HuH-7 (cell line): ENCODE data around the gene LGALS16.
"Not testable (repeated sequence)": the region's sequence is repeated elsewhere in the genome, so short reads cannot be mapped to it uniquely, and the experiment has no call there.

Experiments
- DNase-seq: peaks from one replicate; pipeline ENCODE4 v3.0.0; 2011; ENCODE audit warnings: low spot score

The LGALS16 gene, protein sequence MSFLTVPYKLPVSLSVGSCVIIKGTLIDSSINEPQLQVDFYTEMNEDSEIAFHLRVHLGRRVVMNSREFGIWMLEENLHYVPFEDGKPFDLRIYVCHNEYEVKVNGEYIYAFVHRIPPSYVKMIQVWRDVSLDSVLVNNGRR

GRCh38 chr19:39655613-39656012, at the start of gene LGALS16:
LGALS16 (plus strand) TSS chr19:39655913; CDS start chr19:39655962, 49 bp downstream.
- DNase-seq, result no peak

GRCh38 chr19:39607021-39607420, 48.7 kb upstream of the LGALS16 start:
- no peak for DNase-seq

DNA sequence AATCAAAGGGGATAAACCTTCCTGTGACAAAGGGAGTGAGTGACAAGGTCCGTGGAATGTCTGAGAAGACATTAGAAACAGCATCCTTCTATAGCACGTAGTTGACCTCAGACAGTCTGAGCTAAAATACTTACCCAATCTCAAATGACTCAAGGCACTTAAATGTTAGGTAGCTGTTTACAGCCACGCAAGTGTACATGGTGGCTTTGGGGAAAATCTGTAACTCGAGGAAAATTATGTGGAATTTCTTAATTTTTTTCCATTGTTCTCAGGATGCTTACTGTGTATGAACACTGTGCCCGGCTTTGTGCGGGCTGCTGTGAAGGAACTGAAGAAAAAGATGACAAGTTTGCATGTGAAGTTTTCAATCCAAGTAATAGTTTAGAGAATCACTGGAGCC, 48.2 kb upstream of the LGALS16 start:
- no peak for DNase-seq

- no peak for DNase-seq
These were observed 42.1 kb upstream of the LGALS16 start for GRCh38 chr19:39613597-39613996.

DNA sequence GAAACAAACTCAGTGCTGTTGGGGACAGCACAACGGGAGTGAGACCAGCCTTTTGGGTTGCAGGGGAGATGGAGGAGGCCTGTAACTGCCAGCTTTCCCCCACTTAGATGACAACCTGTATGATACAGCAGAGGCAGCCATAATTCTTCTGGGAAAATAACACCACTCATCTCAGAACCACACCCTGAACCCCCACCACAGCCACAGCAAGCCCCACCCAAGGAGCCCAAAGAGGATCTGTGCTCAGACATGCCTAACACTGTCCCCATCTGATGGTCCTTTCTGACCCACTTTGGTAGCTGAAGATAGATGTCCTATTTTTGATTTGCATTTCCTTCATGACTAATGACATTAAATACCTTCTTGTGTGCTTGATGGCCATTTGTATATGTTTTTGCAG, 38.0 kb upstream of the LGALS16 start:
- DNase-seq, result no peak

DNA sequence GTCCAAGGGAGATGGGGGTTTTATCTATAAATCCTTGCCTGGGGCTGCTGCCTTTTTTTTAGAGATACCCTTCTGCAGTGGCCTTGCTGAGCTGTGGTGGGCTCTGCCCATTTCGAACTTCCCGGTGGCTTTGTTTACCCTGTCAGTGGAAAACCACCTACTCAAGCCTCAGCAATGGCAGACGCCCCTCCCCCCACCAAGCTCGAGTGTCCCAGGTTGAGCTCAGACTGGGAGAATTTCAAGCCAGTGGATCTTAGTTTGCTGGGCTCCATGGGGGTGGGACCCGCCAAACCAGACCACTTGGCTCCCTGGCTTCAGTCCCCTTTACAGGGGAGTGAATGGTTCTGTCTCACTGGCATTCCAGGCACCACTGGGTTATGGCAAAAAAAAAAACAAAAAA, 31.8 kb upstream of the LGALS16 start:
- no peak for DNase-seq

DNA sequence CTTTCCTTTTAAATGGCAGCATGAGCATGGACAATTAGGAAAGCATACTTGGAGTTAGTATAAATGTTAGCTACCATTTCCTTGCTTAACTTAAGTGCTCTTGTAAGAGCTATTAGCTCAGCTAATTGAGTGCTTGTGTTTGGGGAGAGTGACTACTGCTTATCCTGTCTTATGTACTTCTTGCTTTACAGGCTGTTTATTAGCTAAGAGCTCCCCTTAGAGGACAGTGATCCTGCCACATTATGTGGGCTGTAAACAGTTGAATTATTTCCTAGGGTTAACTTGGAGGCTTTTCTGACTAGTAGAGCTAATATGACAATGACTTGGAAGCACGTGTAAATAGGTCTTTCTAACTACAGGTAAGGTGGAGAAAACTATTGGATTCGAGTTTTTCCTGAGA, 28.1 kb upstream of the LGALS16 start:
- not testable (repeated sequence) for DNase-seq

DNA sequence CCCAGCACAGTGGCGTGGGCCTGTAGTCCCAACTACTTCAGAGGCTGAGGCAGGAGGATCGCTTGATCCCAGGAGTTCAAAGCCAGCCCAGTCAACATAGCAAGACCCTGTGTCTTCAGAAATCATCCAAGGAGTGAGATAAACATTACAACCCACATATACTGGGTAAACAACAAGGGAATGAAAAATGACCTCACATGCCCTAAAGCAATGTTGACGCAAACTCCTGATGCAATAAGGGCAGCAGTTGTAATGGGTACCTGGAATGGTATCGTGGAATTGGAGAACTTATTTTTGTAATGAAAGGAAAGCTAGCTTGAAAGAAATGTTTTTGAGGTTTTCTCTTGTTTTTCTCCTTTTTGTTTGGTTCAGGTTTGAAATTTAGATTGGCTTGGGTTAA, 24.5 kb upstream of the LGALS16 start:
- DNase-seq, result no peak

GRCh38 chr19:39631626-39632025, 24.1 kb upstream of the LGALS16 start:
- no peak for DNase-seq

DNA sequence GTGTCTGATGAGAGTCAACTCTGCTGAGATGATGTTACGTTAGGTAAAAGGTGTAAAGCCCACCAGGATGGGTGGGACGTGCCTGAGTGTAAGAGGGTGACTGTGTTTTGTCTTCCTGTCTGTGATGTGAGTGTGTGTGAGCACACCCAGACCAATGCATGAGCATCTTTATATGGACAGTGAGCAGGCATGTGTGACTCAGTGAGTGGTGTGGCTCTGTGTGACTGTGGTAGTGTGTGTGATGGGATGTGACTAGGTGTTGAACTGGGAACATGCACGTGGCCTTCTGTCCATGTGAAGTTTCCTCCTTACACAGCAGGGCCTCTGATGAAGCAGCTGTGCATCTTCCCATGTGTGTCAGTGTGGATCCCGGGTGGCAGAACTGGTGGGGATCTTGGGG, 17.8 kb upstream of the LGALS16 start:
- DNase-seq, result no peak

- DNase-seq, result peak; percentile 39
These were observed 13.9 kb upstream of the LGALS16 start for GRCh38 chr19:39641773-39642172.

- no peak for DNase-seq
These were observed 12.1 kb upstream of the LGALS16 start for GRCh38 chr19:39643591-39643990.

DNA sequence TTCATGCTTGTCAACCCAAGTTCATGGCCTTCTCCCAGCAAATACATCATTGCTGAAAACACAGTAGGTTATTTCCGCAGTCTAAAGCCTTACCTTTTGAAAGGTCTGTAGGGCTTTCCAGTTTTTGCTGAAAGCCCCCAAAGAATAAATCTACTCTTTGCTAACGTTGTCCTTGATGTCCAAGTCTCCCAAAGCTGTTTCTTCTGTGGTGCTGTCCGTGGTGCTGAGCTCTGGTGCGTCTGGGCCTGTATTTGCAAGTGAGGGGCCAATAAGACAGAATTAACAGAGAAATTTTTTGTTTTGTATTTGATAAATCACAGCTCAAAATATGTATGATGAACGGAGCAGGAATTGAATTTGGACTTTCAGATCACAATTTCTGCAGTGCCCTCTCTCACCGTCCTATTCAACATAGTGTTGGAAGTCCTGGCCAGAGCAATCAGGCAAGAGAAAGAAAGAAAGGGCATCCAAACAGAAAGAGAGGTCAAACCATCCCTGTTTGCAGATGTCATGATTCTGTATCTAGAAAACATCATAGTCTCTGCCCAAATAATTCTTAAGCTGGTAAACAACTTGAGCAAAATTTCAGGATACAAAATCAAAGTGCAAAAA, 9.8 kb upstream of the LGALS16 start:
- no peak for DNase-seq

DNA sequence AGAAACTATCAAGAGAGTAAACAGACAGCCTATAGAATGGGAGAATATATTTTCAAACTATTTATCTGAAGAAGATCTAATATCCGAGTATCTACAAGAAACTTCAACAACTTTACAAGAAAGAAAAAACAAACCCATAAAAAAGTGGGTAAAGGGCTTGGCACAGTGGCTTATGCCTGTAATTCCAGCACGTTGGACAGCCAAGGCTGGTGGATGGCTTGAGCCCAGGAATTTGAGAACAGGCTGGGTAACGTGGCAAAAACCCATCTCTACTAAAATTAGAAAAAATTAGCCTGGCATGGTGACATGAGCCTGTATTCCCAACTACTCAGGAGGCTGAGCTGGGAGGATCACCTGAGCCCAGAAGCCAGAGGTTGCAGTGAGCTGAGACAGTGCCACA, 7.8 kb upstream of the LGALS16 start:
- no peak for DNase-seq

- DNase-seq, result no peak
These were observed 4.1 kb downstream of the LGALS16 start for GRCh38 chr19:39659791-39660190.

DNA sequence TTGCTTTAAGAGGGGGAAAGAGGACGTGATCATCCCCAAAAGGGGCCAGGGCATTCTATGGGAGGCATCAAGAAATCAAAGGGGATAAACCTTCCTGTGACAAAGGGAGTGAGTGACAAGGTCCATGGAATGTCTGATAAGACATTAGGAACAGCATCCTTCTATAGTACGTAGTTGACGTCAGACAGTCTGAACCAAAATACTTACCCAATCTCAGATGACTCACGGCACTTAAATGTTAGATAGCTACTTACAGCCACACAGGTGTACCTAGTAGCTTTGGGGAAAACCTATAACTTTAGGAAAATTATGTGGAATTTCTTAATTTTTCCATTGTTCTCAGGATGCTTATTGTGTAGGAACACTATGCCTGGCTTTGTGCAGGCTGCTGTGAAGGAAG, 4.9 kb downstream of the LGALS16 start:
- DNase-seq, result no peak

- DNase-seq, result no peak
These were observed 5.9 kb downstream of the LGALS16 start for GRCh38 chr19:39661565-39661964.

DNA sequence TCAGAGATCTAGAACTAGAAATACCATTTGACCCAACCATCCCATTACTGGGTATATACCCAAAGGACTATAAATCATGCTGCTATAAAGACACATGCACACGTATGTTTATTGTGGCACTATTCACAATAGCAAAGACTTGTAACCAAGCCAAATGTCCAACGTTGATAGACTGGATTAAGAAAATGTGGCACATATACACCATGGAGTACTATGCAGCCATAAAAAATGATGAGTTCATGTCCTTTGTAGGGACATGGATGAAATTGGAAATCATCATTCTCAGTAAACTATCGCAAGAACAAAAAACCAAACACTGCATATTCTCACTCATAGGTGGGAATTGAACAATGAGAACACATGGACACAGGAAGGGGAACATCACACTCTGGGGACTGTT, 14.1 kb downstream of the LGALS16 start:
- DNase-seq, result not testable (repeated sequence)

DNA sequence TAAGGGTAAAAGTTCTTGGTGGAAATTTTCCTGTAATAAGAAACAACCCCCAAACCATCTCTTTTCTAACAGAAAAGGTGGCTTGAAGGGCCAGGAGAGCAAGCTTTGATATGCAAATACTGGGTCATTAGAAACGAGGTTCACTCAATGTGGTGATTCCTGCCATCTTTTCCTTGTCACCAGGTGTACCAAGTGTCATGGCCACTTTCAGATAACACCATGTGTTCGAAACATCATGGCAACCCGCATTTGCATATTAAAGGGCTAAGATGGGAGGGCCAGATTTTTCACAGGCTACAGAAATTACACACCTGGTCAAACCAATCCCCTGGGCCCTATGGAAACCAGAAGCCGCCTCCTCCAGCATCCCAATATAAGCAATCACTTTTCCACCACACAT, 15.3 kb downstream of the LGALS16 start:
- DNase-seq, result no peak

DNA sequence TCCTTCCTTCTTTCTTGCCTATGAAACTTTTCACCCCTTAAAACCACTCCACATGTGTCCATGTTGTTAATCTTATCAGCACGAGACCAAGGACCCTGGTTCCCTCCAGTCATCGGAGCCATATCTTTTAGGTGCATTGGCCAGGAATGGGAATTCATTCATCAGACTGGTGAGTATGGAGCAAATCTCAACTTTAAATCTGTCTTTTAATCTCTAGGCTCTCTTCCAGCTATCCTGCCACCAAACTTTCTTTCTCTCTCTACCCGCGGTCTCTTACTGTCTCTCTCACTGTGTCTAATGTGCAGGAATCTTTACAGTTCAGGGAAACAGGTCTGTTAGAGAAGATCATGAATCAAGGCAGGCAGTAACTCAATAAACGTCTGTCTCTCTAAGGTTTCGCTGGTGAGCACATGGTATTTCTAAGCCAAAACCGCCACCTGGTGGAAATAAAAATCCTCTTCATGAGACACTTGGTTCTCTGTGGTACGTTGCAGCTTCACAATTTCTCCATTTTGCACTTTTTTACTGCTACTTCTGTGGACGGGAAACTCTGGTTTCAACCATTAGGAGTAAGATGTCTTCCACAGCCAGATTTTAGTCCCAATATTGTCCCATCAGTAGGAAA, 16.1 kb downstream of the LGALS16 start:
- DNase-seq, result peak; percentile 37

- no peak for DNase-seq
These were observed 16.8 kb downstream of the LGALS16 start for GRCh38 chr19:39672473-39672872.

DNA sequence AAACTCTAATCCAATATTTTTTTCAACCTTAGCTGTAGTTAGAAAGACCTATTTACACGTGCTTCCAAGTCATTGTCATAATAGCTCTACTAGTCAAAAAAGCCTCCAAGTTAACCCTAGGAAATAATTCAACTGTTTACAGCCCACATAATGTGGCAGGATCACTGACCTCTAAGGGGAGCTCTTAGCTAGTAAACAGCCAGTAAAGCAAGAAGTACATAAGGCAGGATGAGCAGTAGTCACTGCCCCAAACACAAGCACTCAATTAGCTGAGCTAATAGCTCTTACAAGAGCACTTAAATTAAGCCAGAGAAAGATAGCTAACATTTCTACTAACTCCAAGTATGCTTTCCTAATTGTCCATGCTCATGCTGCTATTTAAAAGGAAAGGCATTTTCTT, 18.1 kb downstream of the LGALS16 start:
- not testable (repeated sequence) for DNase-seq

GRCh38 chr19:39676004-39676403, 20.3 kb downstream of the LGALS16 start:
- DNase-seq, result no peak
